Stomach (tissue), 9 donors: ENCODE results near the gene KLHL18. TPM values are rescaled to one million over a fixed set of nuclear protein-coding genes. Genes with fewer than 3 reads are reported as not detected.

ENCODE experiments used
- DNase-seq, 2 donors: peaks; one replicate each; pipeline versions ENCODE4 v3.0.0 to v3.0.0-alpha.2; 2013 to 2019
- H3K27ac ChIP-seq, 5 donors: fragments of 200-600 bp in 4 of 5; sonication (generic) in 4 of 5; one replicate each; pipeline ENCODE4 v1.5.1; 2013 to 2019; ENCODE audit warnings: mild to moderate bottlenecking in 1 of 5, moderate library complexity in 1 of 5
- H3K27me3 ChIP-seq, 3 donors: fragments of 200-600 bp; sonication (generic); one replicate each; pipeline ENCODE4 v1.5.1; 2017 to 2019; ENCODE audit warnings: mixed run types in 1 of 3
- H3K36me3 ChIP-seq, 4 donors: fragments of 200-600 bp; sonication (generic); 1 replicate in 3 of 4; 2 replicates in 1 of 4; pipeline ENCODE4 v1.5.1; 2016 to 2019
- H3K4me1 ChIP-seq, 4 donors: fragments of 200-600 bp; sonication (generic); one replicate each; pipeline ENCODE4 v1.5.1; 2016 to 2019
- H3K4me3 ChIP-seq, 4 donors: fragments of 200-600 bp; sonication (generic) in 3 of 4; one replicate each; pipeline ENCODE4 v1.5.1; 2016 to 2019; ENCODE audit warnings: mild to moderate bottlenecking in 1 of 4
- H3K9me3 ChIP-seq, 4 donors: fragments of 200-600 bp; sonication (generic); one replicate each; pipeline ENCODE4 v1.5.1; 2016 to 2019
- CTCF ChIP-seq, 7 experiments: fragments of 450-650 bp in 4 of 7; fragments of 200-600 bp in 3 of 7; sonication (generic) in 3 of 7; IDR thresholded peaks; one replicate each; pipeline ENCODE4 v1.5.1; 2016 to 2019; ENCODE audit warnings: antibody characterized with exemption in 7 of 7, control low read depth in 2 of 7, mild to moderate bottlenecking in 1 of 7
- EP300 ChIP-seq: sonication (generic); formaldehyde crosslinking; IDR thresholded peaks from one replicate; pipeline ENCODE4 v1.6.1; 2017; ENCODE audit warnings: antibody characterized with exemption
- POLR2A ChIP-seq, 4 donors: fragments of 450-650 bp; IDR thresholded peaks; one replicate each; pipeline ENCODE4 v1.6.1; 2016; ENCODE audit warnings: antibody characterized with exemption in 4 of 4, control low read depth in 2 of 4, mild to moderate bottlenecking in 1 of 4, moderate library complexity in 1 of 4
- POLR2AphosphoS5 ChIP-seq, 3 donors: sonication (generic); formaldehyde crosslinking; IDR thresholded peaks; one replicate each; pipeline ENCODE4 v1.6.1; 2016; ENCODE audit warnings: antibody characterized with exemption in 3 of 3
- WGBS, 5 donors: extraction: QIAGEN DNeasy Blood & Tissue Kit in 3 of 5; methylation state at CpG; one replicate each; pipeline versions ENCODE4 v1.1.5 to v1.1.7; 2013 to 2018; 5-methylcytosine and 5-hydroxymethylcytosine counted together
- intact Hi-C: fragments of 100-400 bp; cut with DNase I; formaldehyde crosslinking; loops from one replicate; pipeline ENCODE4 v1.15.1; 2023; ENCODE audit warnings: low total_unique reads
- polyA plus RNA-seq, 3 donors: library from polyadenylated mRNA; stranded (reverse); fragments of 200-250 nt; gene quantifications; one replicate each; pipeline ENCODE4 v1.2.3, GENCODE V29; 2013
- total RNA-seq, 5 donors: library from RNA; depleted of rRNA; stranded (reverse); fragments of >200 nt; gene quantifications; one replicate each; pipeline versions ENCODE4 v1.1.0 to v1.2.3, GENCODE V29; 2014 to 2016
- donor health status: healthy with polysubstance abuse.
- donor health status: Bipolar disorder and iron deficiency.
- donor health status: healthy.

Gene KLHL18
- total and polyA plus RNA-seq, 8 donors = 7.6 to 29.8 (median 17.6) TPM

GRCh38 chr3:47293822-47294221 is 11.1 kb downstream of the KLHL18 start:
- Histone ChIP-seq H3K9me3 (no peaks in the 10 kb centered on the region), H3K4me1 (peaks cover 0 to 28% (median 17%) of the 10 kb centered on the region in 4 donors), H3K36me3 (peaks cover 0 to 29% (median 12%) of the 10 kb centered on the region in 4 donors), H3K4me3 (no peak overlapping the region), H3K27me3 (no peaks in the 10 kb centered on the region), H3K27ac (no peak overlapping the region)
- no peak for DNase-seq
- WGBS, 5 donors = 89 to 94% (median 93%) methylated on average over 2 of the region's 2 CpGs
- intact Hi-C loops = no loop called here
- no peak for TF ChIP-seq EP300
- no peak for TF ChIP-seq POLR2A (IDR thresholded peaks at IDR 0.05)
- TF ChIP-seq POLR2AphosphoS5 (IDR thresholded peaks at IDR 0.05) = no peak
- TF ChIP-seq CTCF (IDR thresholded peaks at IDR 0.05) = no peak

GRCh38 chr3:47294392-47294791 is 11.6 kb downstream of the KLHL18 start:
- Histone ChIP-seq H3K27ac (no peak overlapping the region), H3K4me3 (no peak overlapping the region), H3K9me3 (no peaks in the 10 kb centered on the region), H3K4me1 (peaks cover 0 to 28% (median 17%) of the 10 kb centered on the region in 4 donors), H3K36me3 (peaks cover 0 to 24% (median 7%) of the 10 kb centered on the region in 4 donors), H3K27me3 (no peaks in the 10 kb centered on the region)
- intact Hi-C loops = no loop called here
- no peak for DNase-seq
- WGBS, 5 donors = 80 to 88% (median 85%) methylated on average over 3 of the region's 3 CpGs
- TF ChIP-seq POLR2AphosphoS5 (IDR thresholded peaks at IDR 0.05) (no peak), EP300 (no peak), POLR2A (IDR thresholded peaks at IDR 0.05) (no peak), CTCF (IDR thresholded peaks at IDR 0.05) (no peak)

GRCh38 chr3:47295322-47295721 is 12.6 kb downstream of the KLHL18 start:
- DNase-seq = no peak
- H3K4me1 ChIP-seq = peaks cover 0 to 28% (median 14%) of the 10 kb centered on the region in 4 donors
- no peak overlapping the region for H3K27ac ChIP-seq
- H3K4me3 ChIP-seq = no peak overlapping the region
- H3K27me3 ChIP-seq = no peaks in the 10 kb centered on the region
- intact Hi-C loops = no loop called here
- H3K9me3 ChIP-seq = no peaks in the 10 kb centered on the region
- H3K36me3 ChIP-seq = peaks cover 0 to 15% (median 6%) of the 10 kb centered on the region in 4 donors
- TF ChIP-seq POLR2A (IDR thresholded peaks at IDR 0.05) (no peak), CTCF (IDR thresholded peaks at IDR 0.05) (no peak), POLR2AphosphoS5 (IDR thresholded peaks at IDR 0.05) (no peak), EP300 (no peak)
- WGBS, 5 donors = 85 to 96% (median 88%) methylated on average over 2 of the region's 2 CpGs

GRCh38 chr3:47295976-47296375 is 13.2 kb downstream of the KLHL18 start:
- Histone ChIP-seq H3K36me3 (peaks cover 0 to 12% (median 4%) of the 10 kb centered on the region in 4 donors), H3K9me3 (no peaks in the 10 kb centered on the region), H3K4me1 (peaks cover 0 to 28% (median 13%) of the 10 kb centered on the region in 4 donors), H3K27ac (no peak overlapping the region), H3K27me3 (no peaks in the 10 kb centered on the region), H3K4me3 (no peak overlapping the region)
- intact Hi-C loops = no loop called here
- 75 to 92% (median 91%) methylated on average over 6 of the region's 6 CpGs for WGBS, 5 donors
- no peak for DNase-seq
- TF ChIP-seq CTCF (IDR thresholded peaks at IDR 0.05) = no peak
- TF ChIP-seq POLR2A (IDR thresholded peaks at IDR 0.05) = no peak
- no peak for TF ChIP-seq POLR2AphosphoS5 (IDR thresholded peaks at IDR 0.05)
- TF ChIP-seq EP300 = no peak
